GM19438 (cell line): Measurements from ENCODE around the gene PCSK6.
"Not testable (repeated sequence)": the region's sequence is repeated elsewhere in the genome, so short reads cannot be mapped to it uniquely, and the experiment has no call there.

Experiments used
- ATAC-seq: cut with Tn5 transposase; IDR thresholded peaks from one replicate; pipeline ENCODE4 v1.9.1; 2021; ENCODE audit warnings: low read depth; ENCODE audit not compliant: unreplicated experiment

PCSK6 gene

DNA sequence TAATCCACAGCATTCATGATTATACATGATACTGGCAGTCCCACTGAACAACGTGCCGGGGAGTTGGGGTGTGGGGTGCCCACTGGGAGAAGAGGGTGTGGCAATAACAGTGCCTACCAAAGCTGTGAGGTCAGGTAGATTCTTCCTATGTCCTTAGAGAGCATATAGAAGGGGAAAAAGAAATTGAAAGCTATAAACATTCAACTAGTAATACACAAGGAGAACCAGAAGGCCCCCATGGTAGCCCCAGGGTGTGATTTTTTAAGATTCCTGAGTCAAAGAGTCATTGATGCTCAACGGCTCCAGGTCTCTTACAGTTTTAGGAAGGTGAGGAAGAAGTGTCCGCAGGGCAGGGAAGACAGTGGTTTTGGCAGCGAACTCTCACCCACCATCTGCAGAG, 25.8 kb downstream of the PCSK6 start:
- ATAC-seq = not testable (repeated sequence)

DNA sequence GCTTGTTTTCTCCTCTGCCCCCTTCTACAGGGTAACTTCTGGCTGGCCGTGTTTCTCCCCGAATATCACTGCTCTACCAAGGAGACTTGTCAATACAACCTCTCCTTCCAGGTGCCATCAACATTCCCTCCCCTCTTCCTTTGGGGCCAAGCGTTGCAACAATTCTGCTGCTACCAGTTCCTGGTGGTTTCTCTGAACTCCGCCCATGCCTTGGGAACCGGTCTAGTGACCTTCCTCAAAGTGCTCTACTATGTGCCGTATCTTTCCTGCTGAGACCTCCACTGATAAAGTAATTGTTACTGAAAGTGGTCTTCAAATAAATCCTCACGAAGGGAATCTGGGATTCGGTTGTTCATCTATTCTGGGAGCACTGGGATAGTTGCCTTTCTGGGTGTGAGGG, 26.2 kb downstream of the PCSK6 start:
- no peak for ATAC-seq

DNA sequence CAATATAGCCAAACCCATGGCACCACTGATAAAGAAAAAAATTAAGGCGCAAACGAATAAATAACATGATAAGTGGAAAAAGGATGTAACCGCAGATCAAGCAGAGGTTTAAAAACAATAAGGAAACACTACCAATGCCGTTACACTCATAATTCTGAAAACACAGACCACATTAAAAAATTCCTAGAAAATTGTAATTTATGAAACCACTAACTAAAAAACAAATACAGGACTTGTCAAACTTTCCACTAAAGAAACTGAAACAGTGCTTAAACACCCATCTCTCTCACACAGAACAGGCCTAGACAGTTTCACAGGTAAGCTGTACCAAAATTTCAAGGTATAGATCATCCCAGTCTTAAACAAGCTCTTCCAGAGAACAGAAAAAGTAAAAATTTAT, 28.4 kb downstream of the PCSK6 start:
- ATAC-seq = no peak

DNA sequence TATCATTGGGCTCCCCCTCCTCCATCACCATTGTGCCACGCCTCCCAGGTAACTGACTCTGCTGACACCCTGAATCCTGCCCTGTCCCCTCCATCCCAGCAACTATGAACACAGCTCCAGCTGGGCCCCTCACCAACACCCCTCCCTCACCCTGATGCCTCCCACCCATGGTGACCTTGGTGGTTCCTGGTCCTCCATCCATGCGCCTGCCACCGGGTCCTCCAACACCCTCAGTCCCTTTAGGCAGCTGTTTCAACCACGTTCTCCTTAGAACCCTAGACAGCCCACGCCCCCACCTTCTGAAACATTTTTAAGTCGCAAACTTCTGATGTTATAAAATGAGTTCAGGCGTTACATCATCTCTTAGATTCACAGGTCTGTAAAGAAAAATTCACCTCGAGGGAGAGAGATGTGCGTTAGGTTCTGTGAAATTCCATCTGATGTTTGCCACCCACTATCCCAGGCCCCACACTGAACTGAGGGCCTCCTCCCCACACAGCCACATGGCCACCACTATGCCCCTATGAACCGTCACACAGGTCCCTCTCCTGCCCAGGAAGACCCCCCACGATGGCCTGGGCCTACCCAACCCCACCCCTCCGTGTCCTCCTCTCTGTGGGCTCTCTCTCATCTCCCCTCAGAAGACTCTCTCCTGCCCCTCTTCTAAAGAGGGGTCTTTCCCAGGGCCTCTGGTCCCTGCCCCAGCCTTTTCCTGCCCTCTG, 29.8 kb downstream of the PCSK6 start:
- no peak for ATAC-seq

DNA sequence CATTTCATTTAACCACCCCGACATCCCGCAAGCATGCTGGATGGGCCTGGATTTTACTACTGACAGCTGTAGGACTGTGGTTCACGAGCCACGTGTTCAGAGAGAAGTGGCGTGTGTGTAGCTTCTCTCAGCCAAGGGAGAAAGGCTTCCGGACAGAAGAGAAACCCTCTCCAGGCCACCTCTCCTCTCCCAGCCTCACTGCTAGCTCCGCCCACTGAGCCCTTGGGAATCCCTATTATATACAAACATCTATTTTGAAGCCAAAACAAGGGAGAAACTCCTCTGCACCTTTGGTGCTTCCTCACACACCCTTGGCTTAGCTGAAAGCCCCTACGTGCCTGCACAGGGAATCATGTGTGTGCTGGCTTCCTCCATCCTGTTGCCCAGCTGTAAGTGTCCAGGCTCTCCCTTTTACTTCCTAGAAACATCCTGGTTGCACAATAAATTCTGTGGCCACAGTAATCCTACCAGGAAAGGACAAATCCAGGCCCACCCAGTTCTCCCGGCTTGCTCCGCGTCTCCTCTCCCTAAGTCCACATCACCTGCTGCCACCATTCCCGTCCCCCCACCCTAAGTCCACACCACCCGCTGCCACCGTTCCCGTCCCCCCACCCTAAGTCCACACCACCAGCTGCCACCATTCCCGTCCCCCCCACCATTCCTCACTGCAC, 30.5 kb downstream of the PCSK6 start:
- no peak for ATAC-seq

DNA sequence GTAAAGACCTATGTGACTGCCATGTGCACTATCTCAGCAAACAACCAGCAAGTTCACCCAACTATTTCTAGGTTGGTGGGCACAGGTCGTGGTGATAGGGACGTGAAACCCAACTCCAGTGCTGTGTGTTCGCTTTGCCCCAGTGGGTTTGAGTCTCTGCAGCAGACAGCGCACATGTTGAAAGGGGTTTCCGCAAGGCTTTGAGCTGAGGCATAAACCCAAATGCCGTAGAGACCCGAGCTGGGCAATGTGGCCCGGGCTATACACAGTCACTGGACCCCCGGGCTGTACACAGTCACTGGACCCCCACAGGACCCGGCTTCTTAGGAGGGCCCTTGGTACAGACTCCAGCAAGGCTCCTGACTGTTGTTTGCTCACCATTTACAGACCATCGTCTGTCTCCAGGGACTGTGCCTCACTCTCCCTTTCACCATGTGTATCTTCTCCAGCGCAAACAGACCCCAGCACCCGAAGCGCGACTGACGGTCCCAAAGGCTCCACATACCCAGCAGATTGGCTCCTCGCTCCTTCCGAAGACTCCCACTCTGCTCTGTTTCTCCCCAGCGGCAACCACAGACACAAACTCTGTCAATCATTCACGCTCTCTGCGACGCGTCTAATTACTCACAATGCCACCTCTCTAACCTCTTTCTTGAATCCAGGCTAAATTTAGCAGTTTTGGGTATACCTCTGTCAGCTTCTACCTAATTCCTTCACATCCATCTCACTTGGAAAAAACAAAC, 31.2 kb downstream of the PCSK6 start:
- ATAC-seq = no peak

DNA sequence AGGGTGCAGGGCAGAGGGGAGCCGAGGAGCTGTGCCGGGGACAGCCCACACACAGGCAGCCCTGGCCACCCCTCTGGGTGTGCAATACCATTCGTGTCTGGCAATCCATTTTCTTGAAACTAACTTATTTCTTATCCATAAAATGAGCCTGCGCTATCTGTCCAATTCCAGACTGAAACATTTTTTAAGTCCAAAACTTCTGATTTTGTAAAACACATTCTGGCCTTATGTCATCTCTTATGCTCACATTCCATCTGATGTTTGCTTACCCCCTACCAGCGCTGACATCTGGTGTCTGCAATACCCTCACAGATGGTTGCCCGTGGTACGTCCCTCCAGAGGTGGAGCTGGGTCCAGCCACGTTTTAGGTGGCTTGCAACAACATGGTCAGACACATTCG, 31.8 kb downstream of the PCSK6 start:
- no peak for ATAC-seq

DNA sequence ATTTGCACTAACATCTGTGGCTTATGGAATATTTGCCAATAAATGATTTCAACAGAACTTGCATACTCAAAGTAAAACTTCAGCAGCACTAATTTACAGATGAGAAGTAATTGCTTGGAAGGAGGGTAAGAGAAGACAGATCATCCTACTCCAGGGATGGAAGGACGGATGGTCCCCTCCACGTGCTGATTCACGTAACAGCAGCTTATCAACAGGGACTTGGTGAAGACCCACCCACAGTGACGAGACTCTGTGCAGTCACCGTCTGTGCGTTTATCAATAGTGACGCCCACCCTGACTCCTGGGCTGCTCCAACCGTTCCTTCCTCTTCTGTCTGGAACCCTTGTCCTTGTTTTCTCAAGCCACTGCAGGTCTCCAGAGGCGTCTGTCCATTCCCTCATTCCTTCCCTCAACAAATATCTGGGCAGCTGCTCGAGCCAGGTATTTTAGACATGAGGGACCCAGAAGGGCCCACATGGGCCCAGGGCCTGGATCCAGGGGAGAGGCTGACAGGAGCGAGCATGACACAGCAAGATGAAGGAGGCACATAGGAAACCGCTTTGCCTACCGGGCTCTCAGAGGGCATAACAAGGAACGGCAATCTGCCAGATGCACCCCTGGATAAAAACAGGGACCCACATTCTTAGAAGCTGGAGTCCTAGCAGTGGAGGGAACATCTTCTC, 33.3 kb downstream of the PCSK6 start:
- no peak for ATAC-seq

DNA sequence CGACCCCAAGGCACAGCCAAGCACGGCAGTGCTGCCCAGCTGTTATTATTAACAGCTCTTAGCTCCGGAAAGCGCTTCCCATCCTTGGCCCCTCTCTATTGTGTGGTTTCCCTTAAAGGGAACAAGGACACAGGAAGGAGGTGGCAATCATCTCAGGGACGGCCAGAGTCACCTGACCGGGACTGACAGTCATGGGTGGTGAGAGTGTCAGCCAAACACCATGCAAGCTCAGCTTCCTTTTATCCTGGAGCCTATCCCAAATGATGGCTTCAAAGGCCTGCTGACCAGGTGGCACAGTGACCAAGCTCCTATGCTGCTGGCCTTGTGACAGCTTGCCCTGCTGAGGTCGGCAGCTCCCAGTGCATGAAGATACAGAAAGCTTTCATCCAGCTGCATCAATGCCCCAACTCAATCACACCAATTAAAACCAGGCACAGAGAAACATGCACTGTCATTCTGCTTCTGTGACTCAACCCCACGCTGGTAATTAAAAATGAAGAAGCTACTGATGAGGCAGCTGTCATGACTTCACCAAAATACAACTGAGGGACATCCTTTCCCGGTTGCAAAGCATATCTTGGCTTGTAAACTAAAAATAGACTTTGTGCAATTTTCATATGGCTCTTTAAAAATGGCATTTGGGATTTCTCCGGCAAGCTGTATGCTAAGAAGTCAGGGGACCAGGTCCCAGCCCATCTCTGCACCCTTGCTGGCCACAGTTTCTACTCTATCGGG, 34.0 kb downstream of the PCSK6 start:
- ATAC-seq = no peak

DNA sequence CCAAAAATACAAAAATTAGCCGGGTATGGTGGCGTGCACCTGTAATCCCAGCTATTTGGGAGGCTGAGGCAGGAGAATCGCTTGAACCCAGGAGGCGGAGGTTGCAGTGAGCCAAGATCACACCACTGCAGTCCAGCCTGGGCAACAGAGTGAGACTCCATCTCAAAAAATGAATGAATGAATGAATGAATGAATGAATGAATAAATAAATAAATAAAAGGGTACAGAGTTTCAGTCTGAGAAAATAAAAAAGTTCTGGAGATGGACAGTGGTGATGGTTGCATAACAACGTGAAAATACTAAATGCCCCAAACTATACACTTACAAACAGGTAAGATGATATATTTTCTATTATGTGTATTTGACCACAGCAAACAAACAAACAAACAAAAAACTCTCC, 34.7 kb downstream of the PCSK6 start:
- not testable (repeated sequence) for ATAC-seq

DNA sequence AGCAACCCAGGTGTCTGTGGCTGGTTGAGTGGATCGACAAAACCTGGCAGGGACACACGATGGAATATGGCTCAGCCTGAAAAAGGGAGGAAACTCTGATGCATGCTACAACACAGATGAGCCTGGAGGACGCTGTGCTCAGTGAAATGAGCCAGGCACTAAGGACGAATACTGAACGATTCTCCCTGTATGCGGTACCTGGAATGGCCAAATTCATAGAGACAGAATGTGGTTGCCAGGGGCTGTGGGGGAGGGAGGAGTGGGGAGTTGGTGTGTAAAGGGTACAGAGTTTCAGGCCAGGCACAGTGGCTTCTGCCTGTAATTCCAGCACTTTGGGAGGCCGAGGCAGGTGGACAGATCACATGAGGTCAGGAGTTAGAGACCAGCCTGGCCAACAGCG, 35.1 kb downstream of the PCSK6 start:
- ATAC-seq = no peak

DNA sequence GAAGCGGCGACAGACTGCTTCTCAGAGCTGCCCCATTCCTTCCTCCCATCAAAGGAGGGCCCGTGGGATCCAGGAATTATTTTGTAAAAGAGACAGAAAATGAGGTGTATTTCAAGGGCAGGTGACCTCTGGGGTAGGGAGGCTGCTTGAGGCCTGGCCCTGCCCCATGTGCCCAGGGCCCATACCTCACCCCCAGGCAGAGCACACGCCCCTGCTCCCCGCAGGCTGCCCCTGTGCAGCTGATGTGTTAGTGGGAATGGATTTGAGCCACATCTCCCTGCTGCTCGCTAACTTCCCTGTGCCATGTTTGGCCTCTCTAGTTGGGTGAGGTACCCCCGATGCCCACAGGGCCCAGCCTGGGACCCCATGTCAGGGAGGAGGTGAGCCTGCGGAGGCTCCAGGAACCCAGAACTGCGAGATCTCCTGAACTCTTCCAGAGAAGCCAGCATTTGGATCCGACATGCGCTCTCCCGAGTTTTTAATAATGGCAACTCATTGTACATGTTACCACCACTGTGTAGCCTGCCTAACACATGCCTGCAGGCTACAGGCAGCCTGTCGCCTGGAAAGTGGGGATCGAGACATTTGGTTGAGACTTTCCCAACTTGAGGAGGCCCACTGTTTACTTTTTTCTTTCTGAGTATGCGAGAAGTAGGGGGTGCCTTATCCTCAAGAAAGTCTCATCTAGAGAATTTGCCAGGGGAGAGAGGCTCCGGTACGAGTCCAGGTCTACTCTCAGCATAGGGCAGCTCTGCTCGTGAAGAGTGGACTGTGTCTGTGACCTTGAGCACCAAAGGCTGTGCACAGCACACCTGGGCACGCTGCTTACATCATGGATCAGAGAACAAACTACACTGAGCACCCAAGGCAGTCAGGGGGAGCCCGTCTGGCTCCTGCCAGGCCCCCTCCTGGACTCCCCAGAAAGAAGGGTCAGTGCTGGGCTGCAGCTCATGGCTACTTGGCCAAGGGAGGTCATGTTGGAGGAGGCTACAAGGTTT, 36.1 kb downstream of the PCSK6 start:
- ATAC-seq = no peak

DNA sequence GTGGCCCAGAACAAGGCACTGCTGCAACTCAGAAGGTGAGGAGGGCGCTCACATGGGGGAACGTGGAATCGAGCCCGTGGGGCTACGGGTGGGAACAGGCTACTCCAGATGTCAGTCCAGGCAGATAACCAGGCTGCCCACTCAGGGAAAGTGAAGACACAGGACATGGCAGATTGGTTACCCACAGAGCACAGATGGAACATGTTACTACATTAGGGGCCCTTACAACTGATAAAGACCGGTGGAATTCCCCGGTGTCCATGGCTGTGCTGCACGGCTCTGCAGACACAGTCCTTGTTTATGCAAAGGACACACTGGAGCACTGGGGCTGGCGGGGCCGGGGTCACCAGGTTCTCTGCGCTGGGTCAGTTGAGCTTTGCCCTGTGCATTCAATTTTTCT, 36.9 kb downstream of the PCSK6 start:
- no peak for ATAC-seq

DNA sequence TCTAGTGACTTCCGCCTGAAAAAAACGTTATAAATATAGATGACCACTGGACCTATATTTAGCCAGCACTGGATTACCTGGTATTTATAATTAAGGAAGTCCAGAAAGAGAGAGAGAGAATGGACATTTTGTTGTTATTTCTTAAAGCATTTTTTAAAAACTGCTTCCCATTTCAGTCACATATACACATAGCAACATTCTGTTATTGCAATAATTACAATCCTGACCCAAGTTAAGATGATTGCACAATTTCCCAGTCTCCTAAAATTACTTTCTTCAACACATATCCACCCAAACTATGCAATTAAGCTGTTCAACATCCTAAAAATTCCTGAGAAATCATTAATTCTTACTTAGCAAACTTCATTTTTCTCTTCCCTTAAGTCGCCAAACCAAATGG, 37.7 kb downstream of the PCSK6 start:
- ATAC-seq = no peak

DNA sequence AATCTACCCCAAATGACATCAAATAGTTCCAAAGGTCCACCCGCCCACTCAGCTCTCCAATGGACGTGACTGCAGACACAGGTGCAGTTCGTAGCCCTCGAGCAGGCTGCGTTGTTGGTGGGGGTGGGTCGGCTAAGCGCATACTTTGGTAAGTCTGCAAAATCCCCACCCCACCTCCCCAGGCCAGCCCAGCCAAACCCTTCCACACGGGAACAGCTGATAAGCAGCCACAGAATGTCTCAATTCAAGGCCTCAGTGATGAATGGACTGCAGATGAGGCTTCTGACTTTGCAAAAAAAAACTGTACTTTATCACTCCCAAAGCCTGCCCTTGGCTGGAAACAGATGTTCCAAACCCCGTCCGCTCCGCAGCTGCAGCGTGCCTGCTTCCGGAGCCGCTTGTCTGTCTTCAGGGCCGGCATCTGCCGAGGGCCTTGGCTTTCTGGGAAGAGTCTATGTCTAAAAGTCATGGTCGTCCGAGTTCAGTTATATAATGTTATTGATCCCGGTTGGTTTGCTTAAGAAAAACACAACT, 38.2 kb downstream of the PCSK6 start:
- no peak for ATAC-seq

DNA sequence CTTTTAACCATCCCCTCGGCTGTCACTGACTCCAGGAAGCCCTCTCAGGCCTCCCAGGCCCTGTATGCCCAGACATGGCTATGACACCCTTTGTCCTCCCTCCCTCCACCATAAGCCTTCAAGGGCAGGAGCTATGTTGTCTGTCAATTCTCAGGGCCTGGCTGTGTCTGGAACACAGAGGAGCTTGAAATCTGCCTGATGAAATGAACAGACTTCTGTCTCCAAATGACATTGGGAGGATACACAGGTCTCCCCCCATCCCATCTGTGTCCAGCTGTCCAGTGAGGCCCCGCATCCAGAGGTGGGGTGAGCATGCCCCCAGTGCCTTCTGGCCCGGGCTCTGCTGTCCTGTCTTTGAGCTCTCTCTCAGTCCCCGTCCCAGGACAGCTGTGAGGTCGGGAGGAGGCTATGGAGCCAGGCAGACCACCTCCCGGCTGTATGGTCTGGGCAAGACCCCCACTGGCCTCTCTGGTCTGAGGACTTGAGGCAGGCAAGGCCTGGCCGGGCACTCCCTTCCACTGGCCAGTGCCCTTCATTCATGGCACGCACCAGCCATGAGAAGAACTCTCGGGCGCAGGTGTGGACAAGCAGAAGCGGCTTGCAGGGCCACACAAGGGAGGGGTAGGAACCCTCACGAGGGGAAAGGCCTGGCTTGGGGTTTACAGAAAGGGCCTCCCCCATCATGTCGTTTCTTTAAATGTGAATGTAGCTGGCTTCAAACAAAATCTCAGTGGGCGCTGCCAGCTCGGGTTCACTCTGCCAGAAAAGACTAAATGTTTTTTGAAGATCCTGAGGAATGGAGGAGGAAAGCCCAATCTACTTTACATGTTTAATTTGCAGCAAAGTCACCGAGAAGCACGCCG, 38.9 kb downstream of the PCSK6 start:
- no peak for ATAC-seq

DNA sequence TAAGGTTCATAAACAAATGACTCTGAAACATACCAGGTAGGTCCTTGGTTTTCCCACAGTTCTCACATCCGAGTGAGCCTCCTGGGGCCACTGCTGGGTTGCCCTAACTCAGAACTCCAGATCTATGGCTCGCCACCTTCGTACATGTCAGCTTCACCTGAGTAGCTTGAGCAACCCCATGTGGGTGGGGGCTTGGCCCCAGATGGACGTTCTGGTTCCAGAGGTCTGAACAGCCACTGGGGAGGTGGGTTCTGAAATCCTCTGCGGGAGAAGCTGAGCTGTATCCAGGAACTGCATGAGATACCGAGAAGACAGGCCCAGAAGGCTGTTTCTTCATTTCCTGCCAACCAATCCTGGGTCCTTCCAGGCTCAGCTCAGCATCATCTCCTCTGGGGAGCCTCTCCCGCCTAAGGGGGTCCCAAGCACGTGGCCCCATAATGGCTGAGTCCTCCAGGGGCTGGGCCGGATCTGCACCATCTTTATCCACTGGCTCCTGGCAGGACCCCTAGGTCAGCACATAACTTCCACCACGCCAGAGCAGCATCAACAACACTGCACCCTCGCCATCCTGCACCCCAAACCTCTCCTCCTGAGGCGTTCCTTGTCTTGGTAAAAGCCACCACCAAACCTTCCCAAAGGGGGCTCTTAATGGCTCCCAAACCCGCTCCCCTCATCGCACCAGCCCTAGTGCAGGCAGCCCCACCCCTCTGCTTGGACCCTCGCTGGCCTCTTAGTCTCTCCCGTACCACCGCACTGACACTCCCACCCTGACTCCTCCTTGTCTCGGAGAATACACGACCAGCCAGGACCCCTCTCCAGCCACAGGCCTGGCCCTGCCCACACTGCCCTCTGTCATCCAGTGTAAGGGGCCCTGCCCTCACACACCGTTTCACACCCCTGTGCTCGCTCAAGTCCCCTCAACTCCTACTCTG, 39.8 kb downstream of the PCSK6 start:
- no peak for ATAC-seq
